Tibial nerve (tissue), 4 donors: Measurements from ENCODE around the gene FRZB. TPM values are rescaled to one million over a fixed set of nuclear protein-coding genes. Genes with fewer than 3 reads are reported as not detected.

Experiments
- DNase-seq, 2 donors: peaks; one replicate each; pipeline ENCODE4 v3.0.0-alpha.2; 2019; ENCODE audit warnings: low spot score in 2 of 2
- H3K27ac ChIP-seq, 4 donors: fragments of 200-600 bp; sonication (generic) in 3 of 4; one replicate each; pipeline ENCODE4 v1.5.1; 2017 to 2019; ENCODE audit warnings: mild to moderate bottlenecking in 1 of 4
- H3K27me3 ChIP-seq, 2 donors: fragments of 200-600 bp; sonication (generic) in 1 of 2; one replicate each; pipeline versions ENCODE4 v1.5.1 to v1.6.0; 2017 to 2019
- H3K36me3 ChIP-seq, 3 donors: fragments of 200-600 bp; sonication (generic); one replicate each; pipeline ENCODE4 v1.5.1; 2018 to 2019
- H3K4me1 ChIP-seq, 4 donors: fragments of 200-600 bp; sonication (generic) in 3 of 4; one replicate each; pipeline ENCODE4 v1.5.1; 2017 to 2019
- H3K4me3 ChIP-seq, 4 donors: fragments of 200-600 bp; sonication (generic) in 3 of 4; one replicate each; pipeline ENCODE4 v1.5.1; 2017 to 2019; ENCODE audit warnings: mild to moderate bottlenecking in 1 of 4, moderate library complexity in 1 of 4
- H3K9me3 ChIP-seq, 4 donors: fragments of 200-600 bp; sonication (generic) in 3 of 4; one replicate each; pipeline ENCODE4 v1.5.1; 2017 to 2019
- CTCF ChIP-seq, 5 experiments: fragments of 200-600 bp in 3 of 5; fragments of 450-650 bp in 2 of 5; sonication (generic) in 3 of 5; IDR thresholded peaks; one replicate each; pipeline ENCODE4 v1.5.1; 2016 to 2019; ENCODE audit warnings: antibody characterized with exemption in 5 of 5, mild to moderate bottlenecking in 3 of 5, moderate library complexity in 2 of 5
- EP300 ChIP-seq, 2 donors: sonication (generic); formaldehyde crosslinking; IDR thresholded peaks; one replicate each; pipeline ENCODE4 v1.6.1; 2017; ENCODE audit warnings: antibody characterized with exemption in 2 of 2, mild to moderate bottlenecking in 1 of 2
- POLR2A ChIP-seq, 2 donors: fragments of 450-650 bp; IDR thresholded peaks; one replicate each; pipeline ENCODE4 v1.6.1; 2017; ENCODE audit warnings: antibody characterized with exemption in 2 of 2, mild to moderate bottlenecking in 2 of 2, moderate library complexity in 2 of 2
- WGBS, 2 donors: methylation state at CpG; one replicate each; pipeline ENCODE4 v1.1.5; 2018; 5-methylcytosine and 5-hydroxymethylcytosine counted together
- small RNA-seq: library from RNA; depleted of rRNA; stranded (forward); fragments of <200 nt; gene quantifications from one replicate; pipeline ENCODE3, GENCODE V24; 2016
- total RNA-seq, 4 donors: library from RNA; depleted of rRNA; stranded (reverse); fragments of >200 nt; gene quantifications; one replicate each; pipeline ENCODE4 v1.1.0, GENCODE V29; 2016

Gene FRZB
- total RNA-seq, 4 donors from 2014 or later = 3.0 to 12.8 (median 9.6) TPM

DNA sequence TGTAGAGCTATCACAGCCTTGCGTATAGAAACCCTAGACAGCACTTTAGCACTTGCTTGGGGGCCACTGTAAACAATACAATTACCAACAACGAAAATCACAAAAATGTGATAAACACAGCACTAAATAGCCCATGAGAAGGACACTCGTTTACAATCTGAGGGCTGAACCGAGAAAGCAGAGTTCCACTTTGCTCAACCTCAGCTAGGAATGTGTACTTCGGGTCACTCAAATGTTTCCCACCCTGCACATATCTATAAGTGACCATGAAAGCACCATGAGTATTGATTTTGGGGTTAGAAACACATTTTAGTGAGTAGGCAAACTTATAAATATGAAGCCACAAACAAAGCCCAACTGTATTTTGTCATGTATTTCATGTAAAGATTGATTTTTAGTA is 62.3 kb downstream of the FRZB start:
- TF ChIP-seq POLR2A (IDR thresholded peaks at IDR 0.05) (no peak), CTCF (IDR thresholded peaks at IDR 0.05) (no peak), EP300 (IDR thresholded peaks at IDR 0.05) (no peak)
- DNase-seq = no peak
- no peaks in the 10 kb centered on the region for H3K36me3 ChIP-seq
- H3K4me3 ChIP-seq = no peak overlapping the region
- H3K27ac ChIP-seq = no peak overlapping the region
- no peaks in the 10 kb centered on the region for H3K4me1 ChIP-seq
- H3K9me3 ChIP-seq = no peaks in the 10 kb centered on the region
- 78 to 81% methylated on average over 5 of the region's 5 CpGs for WGBS, 2 donors
- H3K27me3 ChIP-seq = no peaks in the 10 kb centered on the region

DNA sequence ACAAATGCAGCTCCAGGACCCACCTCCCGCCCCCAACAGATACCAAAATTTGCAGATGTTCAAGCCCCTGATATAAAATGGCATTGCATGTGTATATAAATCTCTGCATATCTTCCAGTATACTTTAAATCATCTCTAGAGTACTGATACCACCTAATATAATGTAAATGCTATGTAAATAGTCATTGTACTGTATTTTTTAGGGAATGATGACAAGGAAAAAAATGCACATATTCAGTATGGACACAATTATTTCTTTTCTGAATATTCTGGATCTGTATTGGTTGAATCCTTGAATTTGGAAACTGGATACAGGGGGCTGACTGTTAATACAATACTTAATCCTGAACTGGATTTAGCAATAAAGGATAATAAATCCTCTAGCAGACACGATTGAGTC is 67.7 kb downstream of the FRZB start:
- 77 to 80% methylated on average over 2 of the region's 2 CpGs for WGBS, 2 donors
- Histone ChIP-seq H3K4me3 (no peak overlapping the region), H3K36me3 (no peaks in the 10 kb centered on the region), H3K27ac (no peak overlapping the region), H3K4me1 (no peaks in the 10 kb centered on the region), H3K27me3 (no peaks in the 10 kb centered on the region), H3K9me3 (no peaks in the 10 kb centered on the region)
- no peak for TF ChIP-seq POLR2A (IDR thresholded peaks at IDR 0.05)
- TF ChIP-seq EP300 (IDR thresholded peaks at IDR 0.05) = no peak
- TF ChIP-seq CTCF (IDR thresholded peaks at IDR 0.05) = no peak
- no peak for DNase-seq

DNA sequence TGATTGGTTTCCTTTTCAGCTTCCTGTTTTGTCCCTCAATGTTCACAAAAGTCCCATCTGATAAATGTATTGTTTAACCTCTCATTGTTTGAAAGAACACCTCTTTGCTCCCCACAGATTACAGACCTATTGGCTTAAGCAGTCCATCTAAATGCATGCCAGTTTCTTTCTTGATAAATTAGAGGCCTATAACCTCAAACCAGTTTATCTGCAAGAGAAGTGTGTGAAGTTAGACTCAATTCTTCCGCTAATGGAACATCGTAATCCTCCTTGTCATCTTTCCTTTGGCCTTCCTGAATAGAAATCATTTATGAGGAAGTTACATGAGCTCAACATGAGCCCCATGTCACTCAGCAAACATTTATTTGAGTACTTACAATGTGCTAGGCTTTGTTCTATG is 74.0 kb downstream of the FRZB start:
- H3K36me3 ChIP-seq = no peaks in the 10 kb centered on the region
- no peak overlapping the region for H3K27ac ChIP-seq
- TF ChIP-seq EP300 (IDR thresholded peaks at IDR 0.05) (no peak), CTCF (IDR thresholded peaks at IDR 0.05) (no peak), POLR2A (IDR thresholded peaks at IDR 0.05) (no peak)
- H3K4me3 ChIP-seq = no peak overlapping the region
- 82 to 85% methylated on average over 2 of the region's 2 CpGs for WGBS, 2 donors
- DNase-seq = no peak
- no peaks in the 10 kb centered on the region for H3K4me1 ChIP-seq
- no peaks in the 10 kb centered on the region for H3K27me3 ChIP-seq
- no peaks in the 10 kb centered on the region for H3K9me3 ChIP-seq

DNA sequence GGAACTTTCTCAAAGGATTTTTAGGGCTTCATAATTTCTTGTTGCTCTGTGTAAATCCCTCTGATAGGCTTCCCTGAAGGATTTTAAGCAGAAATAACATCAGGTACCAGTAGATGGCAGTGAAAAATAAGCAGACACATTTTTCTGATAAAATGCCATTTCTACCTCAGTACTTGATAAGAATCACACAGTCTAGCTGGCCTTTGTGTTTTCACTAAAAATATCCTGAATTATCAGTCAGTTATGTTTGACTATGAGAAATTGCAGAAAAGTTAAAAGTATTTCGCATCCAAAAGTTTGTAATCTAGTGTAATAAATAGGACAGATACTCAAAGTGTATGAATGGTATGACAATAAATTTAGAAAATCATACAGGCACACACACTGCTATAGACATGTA is 81.7 kb downstream of the FRZB start:
- WGBS, 2 donors = 79 to 94% methylated on average over 1 of the region's 1 CpG
- TF ChIP-seq CTCF (IDR thresholded peaks at IDR 0.05) = peak; percentile 21 to 47 (median 36)
- no peak for TF ChIP-seq POLR2A (IDR thresholded peaks at IDR 0.05)
- Histone ChIP-seq H3K27ac (no peak overlapping the region), H3K27me3 (no peaks in the 10 kb centered on the region), H3K4me3 (no peak overlapping the region), H3K36me3 (peaks cover 0 to 18% (median 0%) of the 10 kb centered on the region in 3 donors), H3K4me1 (no peaks in the 10 kb centered on the region), H3K9me3 (no peaks in the 10 kb centered on the region)
- DNase-seq = no peak

DNA sequence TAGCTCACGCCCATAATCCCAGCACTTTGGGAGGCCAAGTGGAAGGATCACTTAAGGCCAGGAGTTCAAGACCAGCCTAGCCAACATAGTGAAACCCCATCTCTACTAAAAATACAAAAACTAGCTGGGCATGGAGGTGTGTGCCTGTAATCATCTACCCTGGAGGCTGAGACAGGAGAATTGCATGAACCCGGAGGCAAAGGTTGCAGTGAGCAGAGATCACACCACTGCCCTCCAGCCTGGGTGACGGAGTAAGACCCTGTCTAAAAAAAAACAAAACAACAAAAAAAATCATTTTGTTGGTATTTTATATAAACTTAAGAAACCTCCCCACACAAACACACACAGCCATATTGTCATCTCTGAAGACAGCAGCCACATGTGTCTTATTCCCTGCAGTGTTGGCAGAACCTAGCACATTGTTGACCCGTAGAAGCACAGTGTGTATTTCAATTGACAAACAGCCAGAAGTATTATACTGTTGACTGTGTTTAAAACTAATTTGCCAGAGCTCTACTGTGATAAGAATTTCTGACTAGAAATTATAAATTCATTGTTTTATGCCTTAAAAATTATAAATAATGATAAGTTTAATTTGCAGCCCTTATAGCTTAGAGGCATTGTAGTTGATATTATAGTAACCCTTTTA is 82.3 kb downstream of the FRZB start:
- TF ChIP-seq CTCF (IDR thresholded peaks at IDR 0.05) (no peak), POLR2A (IDR thresholded peaks at IDR 0.05) (no peak), EP300 (IDR thresholded peaks at IDR 0.05) (no peak)
- Histone ChIP-seq H3K9me3 (no peaks in the 10 kb centered on the region), H3K27ac (no peak overlapping the region), H3K27me3 (no peaks in the 10 kb centered on the region), H3K4me3 (no peak overlapping the region), H3K4me1 (no peaks in the 10 kb centered on the region), H3K36me3 (peaks cover 0 to 21% (median 0%) of the 10 kb centered on the region in 3 donors)
- no peak for DNase-seq
- 83 to 85% methylated on average over 4 of the region's 4 CpGs for WGBS, 2 donors

Small RNA genes within 50 kb of the gene (small RNA-seq; reads per million reads assigned to genes)
- gene RF00019 (not detected), gene RNU6-1122P (not detected)

Other genes with a start within 250 kb of the FRZB start
- gene DNAJC10, start 150.4 kb downstream of the FRZB start, total RNA-seq = 10 to 100 TPM; 54.7 to 66.3 (median 62.0) TPM
- gene NCKAP1, start 171.8 kb upstream of the FRZB start, total RNA-seq = 100 to 1,000 TPM in 1 of 4 donors, 10 to 100 TPM in 3; 80.6 to 114 (median 85.6) TPM
- 1 to 10 TPM in 3 of 4 donors, under 1 TPM in 1; 0.90 to 3.1 (median 2.0) TPM for gene DUSP19, start 212.1 kb upstream of the FRZB start, total RNA-seq